Amygdala (tissue), 56 donors: Measurements from ENCODE around the gene CABP5.
A peak's percentile ranks its signal among the peaks of the same experiment; 100 is the strongest.
"Not testable (repeated sequence)": the region's sequence is repeated elsewhere in the genome, so short reads cannot be mapped to it uniquely, and the experiment has no call there.

Source experiments
- DNase-seq, 56 donors: peaks; one replicate each; lab custom pipeline; 2025; lab: John Stamatoyannopoulos, UW

Gene CABP5

GRCh38 chr19:48043675-48044258, at the start of gene CABP5:
Gene CABP5 (minus strand): TSS chr19:48044079. CDS start chr19:48043922, 157 bp downstream.
- DNase-seq, result no peak

- DNase-seq, result not testable (repeated sequence)
These were observed 47.3 kb upstream of the CABP5 start for GRCh38 chr19:48091111-48091718.

GRCh38 chr19:48090281-48090802, 46.5 kb upstream of the CABP5 start:
- peak in 4 of 56 donors; percentile 9 to 24 (median 16) for DNase-seq

GRCh38 chr19:48088991-48089390, 45.1 kb upstream of the CABP5 start:
- DNase-seq, result not testable (repeated sequence)

GRCh38 chr19:48085904-48086864, 42.3 kb upstream of the CABP5 start:
- peak in 14 of 56 donors; percentile 7 to 33 (median 16) for DNase-seq

GRCh38 chr19:48085076-48085475, 41.2 kb upstream of the CABP5 start:
- peak in 11 of 56 donors; percentile 5 to 50 (median 15) for DNase-seq

- no peak for DNase-seq
These were observed 37.2 kb upstream of the CABP5 start for GRCh38 chr19:48081106-48081505.

- DNase-seq, result not testable (repeated sequence)
These were observed 26.4 kb upstream of the CABP5 start for GRCh38 chr19:48070177-48070769.

GRCh38 chr19:48069435-48069834, 25.6 kb upstream of the CABP5 start:
- peak in 1 of 56 donors; percentile 5 for DNase-seq

- no peak for DNase-seq
These were observed 20.6 kb upstream of the CABP5 start for GRCh38 chr19:48064509-48064908.

GRCh38 chr19:48061401-48062344, 17.8 kb upstream of the CABP5 start:
- no peak for DNase-seq

- no peak for DNase-seq
These were observed 16.5 kb upstream of the CABP5 start for GRCh38 chr19:48060381-48060780.

- DNase-seq, result no peak
These were observed 15.5 kb upstream of the CABP5 start for GRCh38 chr19:48059331-48059730.

- no peak for DNase-seq
These were observed 10.0 kb upstream of the CABP5 start for GRCh38 chr19:48053856-48054255.

- no peak for DNase-seq
These were observed 9.2 kb upstream of the CABP5 start for GRCh38 chr19:48053076-48053475.

GRCh38 chr19:48051335-48052033, 7.6 kb upstream of the CABP5 start:
- no peak for DNase-seq

GRCh38 chr19:48044561-48044960, 682 bp upstream of the CABP5 start:
- DNase-seq, result no peak

GRCh38 chr19:48041877-48042580, 1.9 kb downstream of the CABP5 start:
- no peak for DNase-seq
